Measurements from ENCODE around the gene MYH11.
A peak's percentile ranks its signal among the peaks of the same experiment; 100 is the strongest.

The MYH11 gene

GRCh38 chr16:15888072-15888976 lies 31.5 kb upstream of the MYH11 start, which contains the start of gene CEP20:
CEP20 (minus strand) TSS chr16:15888603; CDS start chr16:15888585, 18 bp downstream.
- Histone ChIP-seq H3K9ac (ENCODE audit: low read length) (peak within 1 kb of the TSS; percentile 84), H3K27me3 (ENCODE audit: control insufficient read depth, insufficient read depth, low read length) (no peaks in the 10 kb centered on the region), H3K36me3 (ENCODE audit: control insufficient read depth, low read depth, low read length) (peaks cover 5% of the 10 kb centered on the region), H3K9me3 (ENCODE audit: control insufficient read depth, low read depth, low read length) (no peaks in the 10 kb centered on the region), H3K27ac (ENCODE audit: low read length) (peak within 1 kb of the TSS; percentile 54), H3K4me1 (ENCODE audit: control insufficient read depth, low read depth, low read length) (peaks cover 6% of the 10 kb centered on the region), H3K4me3 (ENCODE audit: low read length) (peak within 1 kb of the TSS; percentile 77)

- peak overlapping the region; percentile 84 for H3K9ac ChIP-seq (ENCODE audit: low read length)
- H3K27ac ChIP-seq (ENCODE audit: low read length) = no peak overlapping the region
- peak overlapping the region; percentile 77 for H3K4me3 ChIP-seq (ENCODE audit: low read length)
Measured at GRCh38 chr16:15887283-15887682, 30.5 kb upstream of the MYH11 start.

GRCh38 chr16:15886078-15886477 lies 29.2 kb upstream of the MYH11 start:
- peaks cover 14% of the 10 kb centered on the region for H3K36me3 ChIP-seq (ENCODE audit: control insufficient read depth, low read depth, low read length)
- no peak overlapping the region for H3K27ac ChIP-seq (ENCODE audit: low read length)
- no peak overlapping the region for H3K4me3 ChIP-seq (ENCODE audit: low read length)
- no peak overlapping the region for H3K9ac ChIP-seq (ENCODE audit: low read length)
- no peaks in the 10 kb centered on the region for H3K9me3 ChIP-seq (ENCODE audit: control insufficient read depth, low read depth, low read length)
- H3K4me1 ChIP-seq (ENCODE audit: control insufficient read depth, low read depth, low read length) = peaks cover 6% of the 10 kb centered on the region
- no peaks in the 10 kb centered on the region for H3K27me3 ChIP-seq (ENCODE audit: control insufficient read depth, insufficient read depth, low read length)

More at GRCh38 chr16:15887283-15887682, 30.5 kb upstream of the MYH11 start:
- Histone ChIP-seq H3K27me3 (ENCODE audit: control insufficient read depth, insufficient read depth, low read length) (no peaks in the 10 kb centered on the region), H3K9me3 (ENCODE audit: control insufficient read depth, low read depth, low read length) (no peaks in the 10 kb centered on the region), H3K36me3 (ENCODE audit: control insufficient read depth, low read depth, low read length) (peaks cover 8% of the 10 kb centered on the region), H3K4me1 (ENCODE audit: control insufficient read depth, low read depth, low read length) (peaks cover 6% of the 10 kb centered on the region)

- no peak overlapping the region for H3K4me3 ChIP-seq (ENCODE audit: low read length)
- H3K36me3 ChIP-seq (ENCODE audit: control insufficient read depth, low read depth, low read length) = peaks cover 14% of the 10 kb centered on the region
- no peak overlapping the region for H3K27ac ChIP-seq (ENCODE audit: low read length)
- no peak overlapping the region for H3K9ac ChIP-seq (ENCODE audit: low read length)
- peaks cover 6% of the 10 kb centered on the region for H3K4me1 ChIP-seq (ENCODE audit: control insufficient read depth, low read depth, low read length)
- H3K27me3 ChIP-seq (ENCODE audit: control insufficient read depth, insufficient read depth, low read length) = no peaks in the 10 kb centered on the region
- H3K9me3 ChIP-seq (ENCODE audit: control insufficient read depth, low read depth, low read length) = no peaks in the 10 kb centered on the region
Measured at GRCh38 chr16:15885560-15886001, 28.8 kb upstream of the MYH11 start.

GRCh38 chr16:15882563-15882962 lies 25.7 kb upstream of the MYH11 start:
- Histone ChIP-seq H3K9ac (ENCODE audit: low read length) (no peak overlapping the region), H3K4me3 (ENCODE audit: low read length) (no peak overlapping the region), H3K9me3 (ENCODE audit: control insufficient read depth, low read depth, low read length) (no peaks in the 10 kb centered on the region), H3K27ac (ENCODE audit: low read length) (no peak overlapping the region), H3K36me3 (ENCODE audit: control insufficient read depth, low read depth, low read length) (peaks cover 26% of the 10 kb centered on the region), H3K27me3 (ENCODE audit: control insufficient read depth, insufficient read depth, low read length) (no peaks in the 10 kb centered on the region), H3K4me1 (ENCODE audit: control insufficient read depth, low read depth, low read length) (no peaks in the 10 kb centered on the region)

- Histone ChIP-seq H3K4me3 (ENCODE audit: low read length) (no peak overlapping the region), H3K9me3 (ENCODE audit: control insufficient read depth, low read depth, low read length) (no peaks in the 10 kb centered on the region), H3K36me3 (ENCODE audit: control insufficient read depth, low read depth, low read length) (peaks cover 28% of the 10 kb centered on the region), H3K4me1 (ENCODE audit: control insufficient read depth, low read depth, low read length) (no peaks in the 10 kb centered on the region), H3K27ac (ENCODE audit: low read length) (no peak overlapping the region), H3K9ac (ENCODE audit: low read length) (no peak overlapping the region), H3K27me3 (ENCODE audit: control insufficient read depth, insufficient read depth, low read length) (no peaks in the 10 kb centered on the region)
Measured at GRCh38 chr16:15881794-15882379, 25.1 kb upstream of the MYH11 start.

- Histone ChIP-seq H3K27ac (ENCODE audit: low read length) (no peak overlapping the region), H3K36me3 (ENCODE audit: control insufficient read depth, low read depth, low read length) (peaks cover 28% of the 10 kb centered on the region), H3K9ac (ENCODE audit: low read length) (no peak overlapping the region), H3K4me1 (ENCODE audit: control insufficient read depth, low read depth, low read length) (no peaks in the 10 kb centered on the region), H3K9me3 (ENCODE audit: control insufficient read depth, low read depth, low read length) (no peaks in the 10 kb centered on the region), H3K27me3 (ENCODE audit: control insufficient read depth, insufficient read depth, low read length) (no peaks in the 10 kb centered on the region), H3K4me3 (ENCODE audit: low read length) (no peak overlapping the region)
Measured at GRCh38 chr16:15880434-15881308, 23.8 kb upstream of the MYH11 start.

- Histone ChIP-seq H3K27me3 (ENCODE audit: control insufficient read depth, insufficient read depth, low read length) (no peaks in the 10 kb centered on the region), H3K36me3 (ENCODE audit: control insufficient read depth, low read depth, low read length) (peaks cover 32% of the 10 kb centered on the region), H3K4me3 (ENCODE audit: low read length) (no peak overlapping the region), H3K4me1 (ENCODE audit: control insufficient read depth, low read depth, low read length) (no peaks in the 10 kb centered on the region), H3K9me3 (ENCODE audit: control insufficient read depth, low read depth, low read length) (no peaks in the 10 kb centered on the region), H3K27ac (ENCODE audit: low read length) (no peak overlapping the region), H3K9ac (ENCODE audit: low read length) (no peak overlapping the region)
Measured at GRCh38 chr16:15879255-15879811, 22.5 kb upstream of the MYH11 start.

- H3K9me3 ChIP-seq (ENCODE audit: control insufficient read depth, low read depth, low read length) = no peaks in the 10 kb centered on the region
- peaks cover 33% of the 10 kb centered on the region for H3K36me3 ChIP-seq (ENCODE audit: control insufficient read depth, low read depth, low read length)
- H3K27ac ChIP-seq (ENCODE audit: low read length) = no peak overlapping the region
- no peak overlapping the region for H3K9ac ChIP-seq (ENCODE audit: low read length)
- no peaks in the 10 kb centered on the region for H3K27me3 ChIP-seq (ENCODE audit: control insufficient read depth, insufficient read depth, low read length)
- H3K4me3 ChIP-seq (ENCODE audit: low read length) = no peak overlapping the region
- H3K4me1 ChIP-seq (ENCODE audit: control insufficient read depth, low read depth, low read length) = no peaks in the 10 kb centered on the region
Measured at GRCh38 chr16:15876503-15876902, 19.7 kb upstream of the MYH11 start.

- Histone ChIP-seq H3K36me3 (ENCODE audit: control insufficient read depth, low read depth, low read length) (peaks cover 40% of the 10 kb centered on the region), H3K9me3 (ENCODE audit: control insufficient read depth, low read depth, low read length) (no peaks in the 10 kb centered on the region), H3K4me1 (ENCODE audit: control insufficient read depth, low read depth, low read length) (no peaks in the 10 kb centered on the region), H3K27ac (ENCODE audit: low read length) (no peak overlapping the region), H3K4me3 (ENCODE audit: low read length) (no peak overlapping the region), H3K9ac (ENCODE audit: low read length) (no peak overlapping the region), H3K27me3 (ENCODE audit: control insufficient read depth, insufficient read depth, low read length) (no peaks in the 10 kb centered on the region)
Measured at GRCh38 chr16:15874745-15875314, 18.0 kb upstream of the MYH11 start.
